Retinal pigment epithelial cell (primary cell): ENCODE data around the gene U2SURP.

ENCODE experiments used
- DNase-seq: peaks from one replicate; pipeline ENCODE4 v3.0.0-alpha.2; 2010; ENCODE audit warnings: low read depth
- H3K4me3 ChIP-seq: 2 replicates; pipeline ENCODE4 v1.5.1; 2011; ENCODE audit warnings: mild to moderate bottlenecking, low read length, control low read depth, moderate library complexity
- TF ChIP-seq, protein P1 (sequence below): conservative IDR thresholded peaks from 2 replicates; pipeline ENCODE4 v1.5.1; 2011; ENCODE audit warnings: low read depth, low read length, control low read depth, inconsistent platforms

The U2SURP gene

GRCh38 chr3:143078883-143079282 is 77.5 kb downstream of the U2SURP start:
- TF ChIP-seq, protein P1, sequence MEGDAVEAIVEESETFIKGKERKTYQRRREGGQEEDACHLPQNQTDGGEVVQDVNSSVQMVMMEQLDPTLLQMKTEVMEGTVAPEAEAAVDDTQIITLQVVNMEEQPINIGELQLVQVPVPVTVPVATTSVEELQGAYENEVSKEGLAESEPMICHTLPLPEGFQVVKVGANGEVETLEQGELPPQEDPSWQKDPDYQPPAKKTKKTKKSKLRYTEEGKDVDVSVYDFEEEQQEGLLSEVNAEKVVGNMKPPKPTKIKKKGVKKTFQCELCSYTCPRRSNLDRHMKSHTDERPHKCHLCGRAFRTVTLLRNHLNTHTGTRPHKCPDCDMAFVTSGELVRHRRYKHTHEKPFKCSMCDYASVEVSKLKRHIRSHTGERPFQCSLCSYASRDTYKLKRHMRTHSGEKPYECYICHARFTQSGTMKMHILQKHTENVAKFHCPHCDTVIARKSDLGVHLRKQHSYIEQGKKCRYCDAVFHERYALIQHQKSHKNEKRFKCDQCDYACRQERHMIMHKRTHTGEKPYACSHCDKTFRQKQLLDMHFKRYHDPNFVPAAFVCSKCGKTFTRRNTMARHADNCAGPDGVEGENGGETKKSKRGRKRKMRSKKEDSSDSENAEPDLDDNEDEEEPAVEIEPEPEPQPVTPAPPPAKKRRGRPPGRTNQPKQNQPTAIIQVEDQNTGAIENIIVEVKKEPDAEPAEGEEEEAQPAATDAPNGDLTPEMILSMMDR, result no peak
- no peak overlapping the region for H3K4me3 ChIP-seq
- DNase-seq, result no peak

DNA sequence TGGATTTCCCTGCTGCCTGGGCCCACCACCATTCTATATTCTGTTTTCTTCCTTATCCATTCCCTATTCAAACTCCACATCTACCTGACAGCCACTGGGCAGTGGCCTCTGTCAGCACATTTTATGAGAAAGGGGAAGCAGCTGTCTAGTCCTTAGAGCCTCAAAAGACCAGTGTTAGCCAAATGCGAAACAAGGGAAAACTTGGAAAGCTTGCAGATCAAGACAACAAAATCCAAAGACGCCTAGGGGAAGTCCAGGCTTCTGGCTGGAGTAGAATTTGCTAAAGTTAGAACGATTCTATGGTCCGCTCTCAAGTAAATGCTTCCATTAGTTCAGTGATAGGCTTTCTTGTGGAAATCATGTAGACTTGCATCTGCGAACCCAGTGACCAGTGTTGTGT is 78.8 kb downstream of the U2SURP start:
- TF ChIP-seq, protein P1, result no peak
- no peak overlapping the region for H3K4me3 ChIP-seq
- no peak for DNase-seq

- TF ChIP-seq, protein P1, result no peak
- H3K4me3 ChIP-seq, result no peak overlapping the region
- no peak for DNase-seq
Measured at GRCh38 chr3:143081365-143081764, 80.0 kb downstream of the U2SURP start.

- TF ChIP-seq, protein P1, result no peak
- no peak for DNase-seq
Measured at GRCh38 chr3:143081844-143082778, 80.7 kb downstream of the U2SURP start.

DNA sequence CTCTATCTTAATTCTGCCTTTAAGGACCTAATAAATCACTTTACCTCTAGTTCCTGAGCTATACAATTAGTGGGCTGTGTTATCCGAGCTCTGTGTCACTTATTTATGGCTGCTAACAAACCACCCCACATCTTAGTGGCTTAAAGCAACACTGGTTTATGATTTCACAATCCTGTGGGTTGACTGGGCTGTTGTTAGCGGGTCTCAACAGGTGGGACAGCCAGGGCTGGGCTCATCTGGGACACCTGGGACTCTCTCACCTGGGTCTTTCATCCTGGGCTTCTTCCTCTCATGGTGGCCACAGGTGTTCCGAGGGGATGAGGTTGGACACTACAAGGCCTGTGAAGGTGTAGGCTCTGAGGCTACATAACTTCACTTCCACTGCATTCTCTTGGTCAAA is 82.4 kb downstream of the U2SURP start:
- DNase-seq, result no peak
- TF ChIP-seq, protein P1, result no peak
- no peak overlapping the region for H3K4me3 ChIP-seq

More at GRCh38 chr3:143081844-143082778, 80.7 kb downstream of the U2SURP start:
- H3K4me3 ChIP-seq, result no peak overlapping the region

- no peak overlapping the region for H3K4me3 ChIP-seq
- no peak for DNase-seq
- TF ChIP-seq, protein P1, result no peak
Measured at GRCh38 chr3:143084856-143085731, 83.7 kb downstream of the U2SURP start.
